ENCODE data around the gene CAPN2.

Gene CAPN2

GRCh38 chr1:223761411-223761810, 49.1 kb downstream of the CAPN2 start:
- no peak for DNase-seq (ENCODE audit: low read depth)

DNA sequence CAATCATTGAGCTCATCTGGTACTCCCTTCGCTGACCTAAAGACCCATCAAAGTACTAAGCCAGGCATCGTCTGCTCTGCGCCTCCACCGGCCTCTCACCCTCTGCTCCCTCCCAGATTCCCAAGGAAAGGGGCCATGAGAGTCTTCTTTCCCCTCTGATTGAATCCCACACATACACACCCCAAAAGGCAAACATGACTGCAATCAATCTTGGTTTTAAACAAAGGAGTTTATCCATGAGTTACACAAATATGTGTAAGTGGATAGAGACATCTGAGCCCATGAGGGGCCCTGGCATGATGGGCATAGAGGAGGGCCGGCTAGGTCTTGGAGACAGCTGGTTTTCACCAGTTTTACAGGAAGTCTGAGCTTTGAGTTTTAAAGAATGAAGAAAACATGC, 50.9 kb downstream of the CAPN2 start:
- no peak for DNase-seq (ENCODE audit: low read depth)

GRCh38 chr1:223763881-223764280, 51.5 kb downstream of the CAPN2 start:
- no peak for DNase-seq (ENCODE audit: low read depth)

DNA sequence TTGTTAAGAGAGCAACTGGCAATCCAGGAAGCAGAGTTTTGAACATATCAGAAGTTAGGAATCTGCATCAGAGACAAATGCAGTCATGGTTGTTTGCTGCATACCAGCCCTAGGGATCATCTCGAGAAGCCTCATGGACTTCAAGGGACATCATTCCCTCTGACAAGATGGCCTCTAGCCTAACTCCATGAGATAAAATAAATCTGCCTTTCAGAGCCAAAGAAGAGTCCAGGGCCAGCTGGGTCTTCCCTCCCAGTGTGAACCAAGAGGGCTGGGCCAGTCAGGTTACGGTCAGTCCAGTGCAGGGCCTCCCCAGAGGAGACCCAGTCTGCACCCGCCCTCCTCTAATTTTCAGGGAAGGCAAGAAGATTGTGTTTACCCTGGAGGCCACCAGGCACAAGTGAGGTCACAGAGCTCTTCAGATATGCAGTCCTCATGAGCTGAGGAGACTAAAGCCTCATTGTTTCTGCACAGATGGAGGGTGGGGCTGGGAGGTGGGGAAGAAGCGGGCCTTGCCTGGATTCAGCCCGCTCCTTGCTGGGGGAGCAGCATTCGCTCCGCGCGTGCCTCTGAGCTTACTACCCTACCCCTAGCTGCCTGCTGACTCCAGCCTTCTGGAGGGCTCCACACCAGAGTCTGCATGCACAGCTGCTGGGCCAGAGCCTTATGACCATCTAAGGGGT, 52.8 kb downstream of the CAPN2 start:
- DNase-seq (ENCODE audit: low read depth): no peak

- DNase-seq (ENCODE audit: low read depth): no peak
Measured at GRCh38 chr1:223765719-223766340, 53.5 kb downstream of the CAPN2 start.

DNA sequence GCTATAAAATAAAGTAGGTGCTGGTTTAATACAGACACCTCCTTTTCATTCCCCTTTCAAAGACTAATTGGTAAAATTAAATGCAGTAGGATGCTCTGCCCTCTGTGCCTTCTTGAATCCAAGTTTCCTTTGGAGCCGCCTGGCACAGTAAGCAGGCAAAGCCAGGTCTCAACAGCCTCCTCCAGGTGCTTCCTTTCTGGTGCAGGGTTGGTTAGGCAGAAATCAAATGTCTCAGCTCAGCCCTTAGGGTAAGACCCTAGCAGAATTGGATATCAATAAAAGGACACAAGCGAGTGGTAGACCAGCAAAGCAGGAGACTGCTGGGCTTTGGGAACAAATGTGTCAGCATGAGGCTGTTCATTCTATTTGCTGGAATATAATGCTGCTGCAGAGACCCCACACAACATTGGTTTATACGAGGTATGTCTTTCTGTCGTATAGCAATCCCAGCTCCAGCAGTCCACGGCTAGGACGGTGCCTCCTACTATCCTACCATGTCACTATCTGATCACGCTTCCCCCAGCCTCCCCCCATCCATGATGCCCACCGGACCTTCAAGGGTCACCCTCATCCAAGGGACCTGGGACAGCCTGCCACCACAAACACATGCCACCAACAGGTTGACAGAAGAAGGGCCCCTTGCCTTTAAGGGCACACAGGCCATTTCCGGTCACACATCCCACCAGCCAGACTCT, 58.4 kb downstream of the CAPN2 start:
- DNase-seq (ENCODE audit: low read depth): no peak

- no peak for DNase-seq (ENCODE audit: low read depth)
Measured at GRCh38 chr1:223771469-223771813, 59.1 kb downstream of the CAPN2 start.

DNA sequence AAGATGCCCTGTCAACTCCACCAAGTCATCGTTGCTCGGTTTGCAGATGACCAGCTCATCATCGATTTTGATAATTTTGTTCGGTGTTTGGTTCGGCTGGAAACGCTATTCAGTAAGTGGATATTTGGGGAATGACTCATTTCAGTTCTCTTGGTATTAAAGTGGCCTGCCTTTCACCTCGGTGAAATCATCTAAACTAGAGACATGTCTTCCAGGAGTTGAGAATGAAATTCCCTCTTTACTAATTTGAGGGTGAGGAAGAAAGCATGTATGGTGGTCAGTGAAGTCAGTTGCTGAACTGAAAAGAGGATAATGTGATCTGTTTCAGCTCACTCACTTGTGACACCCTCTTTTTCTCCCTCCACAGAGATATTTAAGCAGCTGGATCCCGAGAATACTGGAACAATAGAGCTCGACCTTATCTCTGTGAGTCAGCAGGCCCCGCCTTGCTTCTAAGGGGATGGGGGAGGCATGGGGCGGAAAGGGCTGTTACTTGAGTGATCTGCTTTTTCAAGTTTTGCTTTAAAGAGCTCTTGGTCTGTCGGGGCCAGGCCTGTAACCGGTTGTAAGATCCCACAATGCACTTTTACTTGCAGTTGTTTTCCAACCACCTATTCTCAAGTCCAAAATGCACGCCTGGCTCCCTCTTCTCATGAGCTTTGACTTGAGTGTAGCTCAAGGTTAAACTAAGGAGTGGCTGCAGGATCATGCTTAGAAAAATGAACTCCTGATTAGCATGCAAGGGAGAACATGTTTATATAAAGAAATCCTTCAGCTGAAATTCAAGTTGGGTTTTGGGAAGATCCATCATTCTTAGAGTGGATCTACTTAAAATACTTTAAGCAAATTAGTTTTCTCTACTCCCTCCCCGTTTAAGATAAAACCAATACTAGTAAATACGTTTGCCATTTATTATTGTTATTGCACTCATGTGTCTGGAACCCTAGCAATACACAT, 59.8 kb downstream of the CAPN2 start:
- DNase-seq (ENCODE audit: low read depth): no peak

- DNase-seq (ENCODE audit: low read depth): no peak
Measured at GRCh38 chr1:223772771-223773160, 60.4 kb downstream of the CAPN2 start.

- no peak for DNase-seq (ENCODE audit: low read depth)
Measured at GRCh38 chr1:223774134-223774814, 61.9 kb downstream of the CAPN2 start.

DNA sequence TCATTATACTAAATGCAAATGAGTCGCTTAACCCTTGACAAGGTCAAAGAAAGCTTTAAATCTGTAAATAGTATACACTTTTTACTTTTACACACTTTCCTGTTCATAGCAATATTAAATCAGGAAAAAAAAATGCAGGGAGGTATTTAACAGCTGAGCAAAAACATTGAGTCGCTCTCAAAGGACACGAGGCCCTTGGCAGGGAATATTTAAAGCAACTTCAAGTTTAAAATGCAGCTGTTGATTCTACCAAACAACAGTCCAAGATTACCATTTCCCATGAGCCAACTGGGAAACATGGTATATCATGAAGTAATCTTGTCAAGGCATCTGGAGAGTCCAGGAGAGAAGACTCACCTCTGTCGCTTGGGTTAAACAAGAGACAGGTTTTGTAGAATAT, 62.7 kb downstream of the CAPN2 start:
- DNase-seq (ENCODE audit: low read depth): no peak

- DNase-seq (ENCODE audit: low read depth): no peak
Measured at GRCh38 chr1:223775711-223776074, 63.4 kb downstream of the CAPN2 start.

- peak; percentile 15 for DNase-seq (ENCODE audit: low read depth)
Measured at GRCh38 chr1:223776075-223776814, 63.9 kb downstream of the CAPN2 start.

GRCh38 chr1:223776826-223777454, 64.6 kb downstream of the CAPN2 start:
- DNase-seq (ENCODE audit: low read depth): no peak

GRCh38 chr1:223780318-223780717, 68.0 kb downstream of the CAPN2 start:
- DNase-seq (ENCODE audit: low read depth): no peak

DNA sequence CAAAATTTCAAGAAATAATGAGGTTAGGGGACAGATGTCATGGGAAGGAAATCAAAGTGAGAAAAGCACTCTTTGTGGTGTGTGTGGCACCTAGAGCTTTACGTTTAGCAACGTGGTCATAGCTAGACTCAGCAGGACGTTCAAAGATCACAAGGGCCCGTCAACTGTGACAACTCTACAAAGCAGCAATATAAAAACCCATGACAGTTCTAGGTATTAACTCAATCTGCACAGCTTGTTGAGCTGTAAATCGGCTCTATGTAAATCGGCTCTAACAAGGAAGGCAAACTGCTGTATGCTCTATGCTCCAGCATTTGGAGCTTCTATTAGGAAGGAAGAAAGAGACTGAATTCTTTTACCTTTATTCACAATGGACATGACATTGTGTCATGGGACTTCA, 68.6 kb downstream of the CAPN2 start:
- no peak for DNase-seq (ENCODE audit: low read depth)

GRCh38 chr1:223783676-223784075, 71.3 kb downstream of the CAPN2 start:
- DNase-seq (ENCODE audit: low read depth): no peak

DNA sequence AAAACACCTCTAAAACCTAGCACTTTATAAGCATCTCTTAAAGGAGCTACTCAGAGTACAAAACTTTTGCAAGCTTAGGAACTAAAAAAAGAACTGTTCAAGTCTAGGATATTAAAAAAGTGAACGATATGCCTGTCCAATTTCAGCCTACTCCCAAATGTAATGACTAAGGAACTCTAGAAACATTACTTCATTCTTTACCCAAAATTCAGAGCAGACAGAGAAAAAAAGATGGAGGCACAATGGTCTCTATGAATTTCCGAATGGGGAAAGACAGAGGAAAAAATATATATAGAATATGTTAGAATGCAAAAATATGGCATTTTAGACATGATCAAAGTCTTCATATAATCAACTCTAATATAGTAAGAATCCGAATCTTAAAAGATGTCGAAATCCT, 72.2 kb downstream of the CAPN2 start:
- DNase-seq (ENCODE audit: low read depth): no peak

DNA sequence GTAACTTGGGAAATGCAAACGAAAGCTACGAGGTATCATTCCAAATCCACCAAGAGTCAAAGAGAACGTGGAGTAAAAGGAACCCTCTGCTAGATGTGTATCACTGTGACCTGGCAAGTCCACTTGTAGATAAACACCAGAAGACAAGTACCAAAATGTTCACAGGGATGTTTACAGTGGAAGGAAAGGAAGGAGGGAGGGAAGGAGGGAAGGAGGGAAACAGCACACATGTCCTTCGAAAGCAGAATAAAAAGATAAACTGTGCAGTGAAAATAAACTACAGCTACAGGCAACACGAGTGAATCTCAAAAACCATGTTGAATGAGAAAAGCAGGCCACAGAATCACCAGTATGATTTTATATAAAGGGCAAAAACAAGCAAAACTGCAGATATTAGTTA, 73.5 kb downstream of the CAPN2 start:
- no peak for DNase-seq (ENCODE audit: low read depth)

DNA sequence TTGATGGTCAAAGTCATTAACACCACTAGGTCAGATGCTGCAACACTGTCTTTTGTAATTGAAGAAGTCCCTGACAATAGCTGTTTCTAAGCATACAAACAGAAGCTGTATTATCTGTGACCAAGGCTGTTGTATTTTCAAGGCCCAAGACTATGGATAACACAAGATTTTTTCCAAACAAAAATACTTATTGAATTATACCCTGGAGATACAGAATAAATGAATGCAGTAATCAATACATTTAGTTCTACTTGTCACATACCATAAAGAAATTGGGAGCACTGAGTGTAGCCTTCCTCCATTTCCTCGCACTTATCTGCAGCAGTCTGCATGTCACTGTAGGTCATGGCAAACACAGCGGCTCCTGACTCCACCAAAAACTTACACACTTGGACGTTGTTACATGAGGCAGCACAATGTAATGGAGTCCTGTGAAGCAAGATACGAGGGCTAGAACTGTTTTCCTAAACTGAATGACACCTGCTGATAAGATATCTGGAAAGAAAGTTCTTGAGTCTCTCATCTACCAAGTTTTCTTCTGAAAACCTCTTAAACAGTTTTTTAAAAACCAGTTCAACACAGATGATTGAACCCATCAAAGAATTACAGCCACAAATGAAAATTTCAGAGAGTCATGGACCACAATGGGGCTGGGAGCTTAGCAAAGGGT, 76.5 kb downstream of the CAPN2 start:
- no peak for DNase-seq (ENCODE audit: low read depth)

All from stimulated activated CD8-positive, alpha-beta memory T cell treated with anti-CD3 and anti-CD28 coated beads, Interleukin-12 subunit alpha, Interleukin-12 subunit beta, amount 100 ng/mL, for 1 hour (primary cell).